Adrenal gland (tissue), 12 donors: ENCODE results near the gene PRR5. TPM values are rescaled to one million over a fixed set of nuclear protein-coding genes. Genes with fewer than 3 reads are reported as not detected.

Experiments used
- DNase-seq, 7 donors: peaks; one replicate each; pipeline ENCODE4 v3.0.0-alpha.2; 2019 to 2020
- H3K27ac ChIP-seq, 5 donors: fragments of 200-600 bp; sonication (generic) in 4 of 5; 1 replicate in 3 of 5; 2 replicates in 2 of 5; pipeline versions ENCODE4 v1.5.1 to v1.8.0; 2016 to 2020; ENCODE audit warnings: mild to moderate bottlenecking in 1 of 5
- H3K27me3 ChIP-seq: fragments of 200-600 bp; 2 replicates; pipeline ENCODE4 v1.8.0; 2021
- H3K36me3 ChIP-seq, 2 donors: fragments of 200-600 bp; replicated peaks in 1 of 2; 1 replicate in 1 of 2; 2 replicates in 1 of 2; pipeline versions ENCODE4 v1.5.1 to v1.8.0; 2018 to 2022
- H3K4me1 ChIP-seq, 2 donors: fragments of 200-600 bp; replicated peaks in 1 of 2; 1 replicate in 1 of 2; 2 replicates in 1 of 2; pipeline versions ENCODE4 v1.5.1 to v1.8.0; 2018 to 2021
- H3K4me3 ChIP-seq, 4 donors: fragments of 200-600 bp; sonication (generic) in 3 of 4; one replicate each; pipeline ENCODE4 v1.5.1; 2016 to 2018
- H3K9me3 ChIP-seq, 3 donors: fragments of 200-600 bp; sonication (generic) in 1 of 3; replicated peaks in 1 of 3; 1 replicate in 2 of 3; 2 replicates in 1 of 3; pipeline versions ENCODE4 v1.5.1 to v1.8.0; 2016 to 2021
- POLR2A ChIP-seq, 2 donors: fragments of 450-650 bp; IDR thresholded peaks; one replicate each; pipeline ENCODE4 v1.6.1; 2017; ENCODE audit warnings: antibody characterized with exemption in 2 of 2, mild to moderate bottlenecking in 2 of 2, moderate library complexity in 1 of 2
- WGBS, 4 donors: extraction: QIAGEN DNeasy Blood & Tissue Kit in 2 of 4; methylation state at CpG; one replicate each; pipeline versions ENCODE4 v1.1.5 to v1.1.7; 2013 to 2017; 5-methylcytosine and 5-hydroxymethylcytosine counted together
- intact Hi-C, 2 donors: fragments of 100-400 bp; cut with DNase I; formaldehyde crosslinking; loops; one replicate each; pipeline versions ENCODE4 v1.14.1 to v1.15.0; 2022 to 2023
- polyA plus RNA-seq, 3 donors: library from polyadenylated mRNA; stranded (reverse); fragments of 200-250 nt in 2 of 3; fragments of 350-450 nt in 1 of 3; fragmentation: Illumina TruSeq in 1 of 3; extraction: RNeasy Lipid Tissue Mini Kit (QIAGEN cat#74804) in 1 of 3; gene quantifications; one replicate each; pipeline ENCODE4 v1.2.3, GENCODE V29; 2013 to 2014
- total RNA-seq, 9 donors: library from RNA; depleted of rRNA in 4 of 9; stranded (reverse); fragments of >200 nt in 4 of 9; fragments of 120-200 nt in 1 of 9; fragmentation: NEBNext Ultra II Directional in 1 of 9; extraction: Animal tissue kit (Norgen Biotek cat#: 25700) in 1 of 9; gene quantifications; one replicate each; pipeline versions ENCODE4 v1.1.0 to v1.2.4, GENCODE V29; 2013 to 2023
- TF ChIP-seq, protein P1 (sequence below), 6 experiments: fragments of 450-650 bp in 4 of 6; fragments of 200-600 bp in 2 of 6; sonication (generic) in 1 of 6; IDR thresholded peaks; 1 replicate in 5 of 6; 2 replicates in 1 of 6; pipeline versions ENCODE4 v1.5.1 to v1.8.0; 2016 to 2021; ENCODE audit warnings: antibody characterized with exemption in 6 of 6, mild to moderate bottlenecking in 2 of 6, moderate library complexity in 1 of 6
- donor health status: healthy with polysubstance abuse.
- donor health status: Bipolar disorder and iron deficiency.
- donor health status: DM: yes; HTN: yes; CAD: no.
- donor health status: DM: no; HTN: no; CAD: no.
- donor health status: DM: no; HTN: no; CAD: no.
- donor health status: DM: yes; HTN: yes; CAD: no.

PRR5 gene
- total and polyA plus RNA-seq, 12 donors = 1.7 to 21.4 (median 11.7) TPM

DNA sequence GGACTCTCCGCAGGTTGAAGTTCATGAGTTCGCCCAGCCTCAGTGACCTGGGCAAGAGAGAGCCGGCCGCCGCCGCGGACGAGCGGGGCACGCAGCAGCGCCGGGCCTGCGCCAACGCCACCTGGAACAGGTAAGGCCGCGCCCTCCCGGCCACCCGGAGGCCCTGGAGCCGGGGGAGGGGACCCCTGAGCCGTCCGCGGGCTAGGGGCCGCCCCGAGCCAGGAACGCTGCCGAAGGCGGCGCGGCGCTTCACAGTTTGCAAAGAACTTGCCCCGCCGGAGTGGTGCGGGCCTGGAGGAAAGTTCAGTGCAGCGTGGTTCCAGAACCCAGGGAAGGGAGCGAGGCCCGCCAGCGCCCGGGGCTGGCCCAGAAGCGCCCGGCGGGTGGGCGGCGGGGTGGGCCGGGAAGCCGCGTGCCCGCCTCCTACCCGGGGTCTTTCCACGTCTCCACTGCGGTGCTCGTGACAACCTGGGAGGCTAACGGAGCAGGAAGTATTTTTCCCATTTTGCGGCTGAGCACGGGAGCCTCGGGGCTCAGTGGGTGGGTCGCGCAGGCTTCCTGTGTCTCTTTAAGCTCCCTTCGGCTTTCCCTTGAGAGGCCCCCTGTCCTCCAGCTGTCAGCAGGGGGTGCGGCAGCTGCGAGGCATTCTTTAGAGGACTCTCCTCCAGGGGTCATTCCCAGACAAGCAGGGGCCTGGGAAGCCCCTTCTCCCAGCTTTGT, 635 bp downstream of the PRR5 start:
- Histone ChIP-seq H3K27me3 (no peaks in the 10 kb centered on the region), H3K4me1 (peaks cover 0 to 12% of the 10 kb centered on the region in 2 donors), H3K36me3 (no peaks in the 10 kb centered on the region), H3K9me3 (no peaks in the 10 kb centered on the region), H3K27ac (no peak overlapping the region), H3K4me3 (peak overlapping the region in 1 of 4 donors; percentile 68)
- DNase-seq = no peak
- no peak for TF ChIP-seq POLR2A (IDR thresholded peaks at IDR 0.05)
- TF ChIP-seq, protein P1, sequence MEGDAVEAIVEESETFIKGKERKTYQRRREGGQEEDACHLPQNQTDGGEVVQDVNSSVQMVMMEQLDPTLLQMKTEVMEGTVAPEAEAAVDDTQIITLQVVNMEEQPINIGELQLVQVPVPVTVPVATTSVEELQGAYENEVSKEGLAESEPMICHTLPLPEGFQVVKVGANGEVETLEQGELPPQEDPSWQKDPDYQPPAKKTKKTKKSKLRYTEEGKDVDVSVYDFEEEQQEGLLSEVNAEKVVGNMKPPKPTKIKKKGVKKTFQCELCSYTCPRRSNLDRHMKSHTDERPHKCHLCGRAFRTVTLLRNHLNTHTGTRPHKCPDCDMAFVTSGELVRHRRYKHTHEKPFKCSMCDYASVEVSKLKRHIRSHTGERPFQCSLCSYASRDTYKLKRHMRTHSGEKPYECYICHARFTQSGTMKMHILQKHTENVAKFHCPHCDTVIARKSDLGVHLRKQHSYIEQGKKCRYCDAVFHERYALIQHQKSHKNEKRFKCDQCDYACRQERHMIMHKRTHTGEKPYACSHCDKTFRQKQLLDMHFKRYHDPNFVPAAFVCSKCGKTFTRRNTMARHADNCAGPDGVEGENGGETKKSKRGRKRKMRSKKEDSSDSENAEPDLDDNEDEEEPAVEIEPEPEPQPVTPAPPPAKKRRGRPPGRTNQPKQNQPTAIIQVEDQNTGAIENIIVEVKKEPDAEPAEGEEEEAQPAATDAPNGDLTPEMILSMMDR (IDR thresholded peaks at IDR 0.05) = no peak
- WGBS, 4 donors = 5 to 11% (median 5%) methylated on average over 6 to 60 of the region's 60 CpGs
- intact Hi-C loops = no loop called here

DNA sequence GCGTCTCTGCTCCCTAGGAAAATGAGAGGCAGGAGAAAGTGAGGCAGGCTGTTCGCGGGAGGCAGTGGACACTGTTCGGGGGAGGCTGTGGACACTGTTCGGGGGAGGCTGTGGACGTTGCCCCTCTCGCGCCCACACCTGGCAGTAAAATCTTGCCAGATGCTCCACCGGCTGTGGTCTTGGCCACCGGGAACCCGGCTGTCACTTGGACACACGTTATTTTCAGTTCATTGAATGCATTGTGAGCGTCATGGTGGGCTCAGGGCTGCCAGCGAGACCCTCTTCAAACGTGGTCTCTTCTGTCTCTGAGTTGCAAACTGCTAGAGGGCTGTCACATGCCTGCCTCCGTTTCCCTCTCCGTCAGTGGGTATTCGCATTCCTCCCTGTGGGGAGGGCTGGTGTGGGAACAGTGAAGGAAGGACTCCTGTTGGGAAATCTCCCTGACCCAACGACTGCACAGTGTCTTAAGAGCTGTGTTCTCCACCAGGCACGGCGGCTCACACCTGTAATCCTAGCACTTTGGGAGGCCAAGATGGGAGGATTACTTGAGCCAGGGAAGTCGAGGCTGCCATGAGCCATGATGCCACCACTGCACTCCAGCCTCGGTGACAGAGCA, 1.4 kb downstream of the PRR5 start:
- H3K36me3 ChIP-seq = no peaks in the 10 kb centered on the region
- no peak overlapping the region for H3K27ac ChIP-seq
- 65 to 70% (median 67%) methylated on average over 10 to 23 of the region's 23 CpGs for WGBS, 4 donors
- peaks cover 0 to 12% of the 10 kb centered on the region in 2 donors for H3K4me1 ChIP-seq
- peak overlapping the region in 1 of 4 donors; percentile 68 for H3K4me3 ChIP-seq
- no peak for DNase-seq
- no peaks in the 10 kb centered on the region for H3K27me3 ChIP-seq
- intact Hi-C loops = no loop called here
- TF ChIP-seq, protein P1 (IDR thresholded peaks at IDR 0.05) = no peak
- no peak for TF ChIP-seq POLR2A (IDR thresholded peaks at IDR 0.05)
- no peaks in the 10 kb centered on the region for H3K9me3 ChIP-seq

- TF ChIP-seq, protein P1 (IDR thresholded peaks at IDR 0.05) = no peak
- no peak for TF ChIP-seq POLR2A (IDR thresholded peaks at IDR 0.05)
- H3K27me3 ChIP-seq = no peaks in the 10 kb centered on the region
- intact Hi-C loops = no loop called here
- no peaks in the 10 kb centered on the region for H3K36me3 ChIP-seq
- peaks cover 0 to 12% of the 10 kb centered on the region in 2 donors for H3K4me1 ChIP-seq
- no peak for DNase-seq
- 82 to 93% (median 92%) methylated on average over 8 to 16 of the region's 16 CpGs for WGBS, 4 donors
- no peaks in the 10 kb centered on the region for H3K9me3 ChIP-seq
- H3K27ac ChIP-seq = no peak overlapping the region
- no peak overlapping the region for H3K4me3 ChIP-seq
Measured at GRCh38 chr22:44704159-44705021, 2.4 kb downstream of the PRR5 start.

GRCh38 chr22:44705022-44705297, 3.0 kb downstream of the PRR5 start:
- Histone ChIP-seq H3K9me3 (no peaks in the 10 kb centered on the region), H3K4me1 (peaks cover 0 to 12% of the 10 kb centered on the region in 2 donors), H3K27me3 (no peaks in the 10 kb centered on the region), H3K36me3 (no peaks in the 10 kb centered on the region), H3K4me3 (no peak overlapping the region), H3K27ac (no peak overlapping the region)
- TF ChIP-seq, protein P1 (IDR thresholded peaks at IDR 0.05) = no peak
- no peak for TF ChIP-seq POLR2A (IDR thresholded peaks at IDR 0.05)
- intact Hi-C loops = no loop called here
- 80 to 97% (median 89%) methylated on average over 4 of the region's 4 CpGs for WGBS, 4 donors
- no peak for DNase-seq
